Measurements from ENCODE around the gene PRAMEF18.
"Not testable (repeated sequence)": the region's sequence is repeated elsewhere in the genome, so short reads cannot be mapped to it uniquely, and the experiment has no call there.

The PRAMEF18 gene

GRCh38 chr1:13208712-13209111 is 17.2 kb downstream of the PRAMEF18 start:
- not testable (repeated sequence) for H3K27me3 ChIP-seq (ENCODE audit: control insufficient read depth in 5 of 5, insufficient read depth in 4 of 5, low read length in 5 of 5); H3K27ac ChIP-seq (ENCODE audit: low read depth, low read length); H3K9ac ChIP-seq (ENCODE audit: low read length in 5 of 5); H3K9me3 ChIP-seq (ENCODE audit: control insufficient read depth in 5 of 5, low read length in 5 of 5); H3K36me3 ChIP-seq (ENCODE audit: control insufficient read depth in 5 of 5, insufficient read depth in 5 of 5, low read length in 5 of 5); H3K4me1 ChIP-seq (ENCODE audit: control insufficient read depth in 5 of 5, insufficient read depth in 5 of 5, low read length in 5 of 5); H3K4me3 ChIP-seq (ENCODE audit: low read depth in 1 of 5, low read length in 5 of 5)

DNA sequence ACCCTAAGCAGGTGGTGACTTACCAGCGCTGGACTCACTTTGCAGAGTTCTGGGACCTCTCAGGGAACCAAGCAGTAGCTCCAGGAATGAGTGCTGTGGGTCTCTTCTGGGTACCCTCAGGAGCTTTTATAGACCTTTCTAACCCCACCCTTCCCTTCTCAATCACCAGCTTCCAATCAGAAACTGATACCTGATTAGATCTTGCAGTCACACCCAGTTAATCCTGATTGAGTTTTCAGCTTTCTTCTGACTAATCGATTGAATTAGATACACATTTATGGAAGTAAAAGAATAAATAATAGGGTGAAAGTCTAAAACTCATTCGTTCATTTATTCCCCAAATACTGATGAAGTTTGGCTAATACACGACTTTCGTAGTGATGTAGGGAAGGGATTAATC is 24.6 kb downstream of the PRAMEF18 start, which contains the start of gene PRAMEF13:
Gene PRAMEF13 (minus strand): TSS at position 101 of the 400 bp plus-strand sequence. CDS start 1,820 bp downstream, outside the sequence.
- not testable (repeated sequence) for H3K4me1 ChIP-seq (ENCODE audit: control insufficient read depth in 5 of 5, insufficient read depth in 5 of 5, low read length in 5 of 5); H3K36me3 ChIP-seq (ENCODE audit: control insufficient read depth in 5 of 5, insufficient read depth in 5 of 5, low read length in 5 of 5); H3K4me3 ChIP-seq (ENCODE audit: low read depth in 1 of 5, low read length in 5 of 5); H3K27ac ChIP-seq (ENCODE audit: low read depth, low read length); H3K9ac ChIP-seq (ENCODE audit: low read length in 5 of 5); H3K27me3 ChIP-seq (ENCODE audit: control insufficient read depth in 5 of 5, insufficient read depth in 4 of 5, low read length in 5 of 5); H3K9me3 ChIP-seq (ENCODE audit: control insufficient read depth in 5 of 5, low read length in 5 of 5)

Data from subcutaneous abdominal adipose tissue (tissue), 5 donors.